ENCODE data around the gene ATP5MC2.

The ATP5MC2 gene

GRCh38 chr12:53670308-53670707, 5.6 kb downstream of the ATP5MC2 start:
- H3K36me3 ChIP-seq (ENCODE audit: insufficient read depth, low read length), result peaks cover 84% of the 10 kb centered on the region
- H2AFZ ChIP-seq (ENCODE audit: low read length), result no peak overlapping the region
- H3K27ac ChIP-seq (ENCODE audit: low read depth, low read length, poor library complexity, severe bottlenecking), result no peak overlapping the region
- H3K4me3 ChIP-seq (ENCODE audit: low read depth, low read length, poor library complexity, severe bottlenecking), result no peak overlapping the region
- H3K9me2 ChIP-seq (ENCODE audit: low read depth, low read length), result no peaks in the 10 kb centered on the region
- no peaks in the 10 kb centered on the region for H3K9me3 ChIP-seq (ENCODE audit: low read length)
- H3K4me1 ChIP-seq (ENCODE audit: insufficient read depth, low read length, severe bottlenecking), result peaks cover 12% of the 10 kb centered on the region
- H3F3A ChIP-seq (ENCODE audit: insufficient read depth, low read length), result no peaks in the 10 kb centered on the region
- no peak overlapping the region for H3K4me2 ChIP-seq (ENCODE audit: low read length)
- H3K79me2 ChIP-seq (ENCODE audit: insufficient read depth, low read length), result peaks cover 17% of the 10 kb centered on the region
- no peak for TF ChIP-seq EZH2 (IDR thresholded peaks at IDR 0.05; ENCODE audit: borderline replicate concordance, low read length)
- no peak for TF ChIP-seq CTCF (IDR thresholded peaks at IDR 0.05; ENCODE audit: low read length)
- H3K27me3 ChIP-seq (ENCODE audit: insufficient read depth, low read length), result no peaks in the 10 kb centered on the region
- H3K9ac ChIP-seq (ENCODE audit: low read length), result no peak overlapping the region
- no peaks in the 10 kb centered on the region for H4K20me1 ChIP-seq (ENCODE audit: insufficient read depth, low read length)

GRCh38 chr12:53667080-53667479, 8.8 kb downstream of the ATP5MC2 start:
- no peaks in the 10 kb centered on the region for H3K4me1 ChIP-seq (ENCODE audit: insufficient read depth, low read length, severe bottlenecking)
- H3K27me3 ChIP-seq (ENCODE audit: insufficient read depth, low read length), result no peaks in the 10 kb centered on the region
- no peaks in the 10 kb centered on the region for H3K9me2 ChIP-seq (ENCODE audit: low read depth, low read length)
- H2AFZ ChIP-seq (ENCODE audit: low read length), result no peak overlapping the region
- no peaks in the 10 kb centered on the region for H4K20me1 ChIP-seq (ENCODE audit: insufficient read depth, low read length)
- no peaks in the 10 kb centered on the region for H3K9me3 ChIP-seq (ENCODE audit: low read length)
- no peaks in the 10 kb centered on the region for H3K79me2 ChIP-seq (ENCODE audit: insufficient read depth, low read length)
- H3F3A ChIP-seq (ENCODE audit: insufficient read depth, low read length), result no peaks in the 10 kb centered on the region
- no peak overlapping the region for H3K4me3 ChIP-seq (ENCODE audit: low read depth, low read length, poor library complexity, severe bottlenecking)
- H3K27ac ChIP-seq (ENCODE audit: low read depth, low read length, poor library complexity, severe bottlenecking), result no peak overlapping the region
- TF ChIP-seq CTCF (IDR thresholded peaks at IDR 0.05; ENCODE audit: low read length), result no peak
- no peak for TF ChIP-seq EZH2 (IDR thresholded peaks at IDR 0.05; ENCODE audit: borderline replicate concordance, low read length)
- H3K9ac ChIP-seq (ENCODE audit: low read length), result no peak overlapping the region
- no peak overlapping the region for H3K4me2 ChIP-seq (ENCODE audit: low read length)
- H3K36me3 ChIP-seq (ENCODE audit: insufficient read depth, low read length), result peaks cover 84% of the 10 kb centered on the region

- no peaks in the 10 kb centered on the region for H3K27me3 ChIP-seq (ENCODE audit: insufficient read depth, low read length)
- H3K36me3 ChIP-seq (ENCODE audit: insufficient read depth, low read length), result peaks cover 68% of the 10 kb centered on the region
Observed at GRCh38 chr12:53664936-53665335, 10.9 kb downstream of the ATP5MC2 start.

More at GRCh38 chr12:53664936-53665335, 10.9 kb downstream of the ATP5MC2 start:
- Histone ChIP-seq H4K20me1 (ENCODE audit: insufficient read depth, low read length) (no peaks in the 10 kb centered on the region), H3K4me1 (ENCODE audit: insufficient read depth, low read length, severe bottlenecking) (no peaks in the 10 kb centered on the region), H3K9me3 (ENCODE audit: low read length) (no peaks in the 10 kb centered on the region), H3F3A (ENCODE audit: insufficient read depth, low read length) (no peaks in the 10 kb centered on the region), H3K4me2 (ENCODE audit: low read length) (no peak overlapping the region), H3K9me2 (ENCODE audit: low read depth, low read length) (no peaks in the 10 kb centered on the region), H3K9ac (ENCODE audit: low read length) (no peak overlapping the region), H2AFZ (ENCODE audit: low read length) (no peak overlapping the region), H3K79me2 (ENCODE audit: insufficient read depth, low read length) (no peaks in the 10 kb centered on the region), H3K27ac (ENCODE audit: low read depth, low read length, poor library complexity, severe bottlenecking) (no peak overlapping the region), H3K4me3 (ENCODE audit: low read depth, low read length, poor library complexity, severe bottlenecking) (no peak overlapping the region)
- TF ChIP-seq EZH2 (IDR thresholded peaks at IDR 0.05; ENCODE audit: borderline replicate concordance, low read length) (no peak), CTCF (IDR thresholded peaks at IDR 0.05; ENCODE audit: low read length) (no peak)
